ENCODE data around the gene GPR158.

Gene GPR158

DNA sequence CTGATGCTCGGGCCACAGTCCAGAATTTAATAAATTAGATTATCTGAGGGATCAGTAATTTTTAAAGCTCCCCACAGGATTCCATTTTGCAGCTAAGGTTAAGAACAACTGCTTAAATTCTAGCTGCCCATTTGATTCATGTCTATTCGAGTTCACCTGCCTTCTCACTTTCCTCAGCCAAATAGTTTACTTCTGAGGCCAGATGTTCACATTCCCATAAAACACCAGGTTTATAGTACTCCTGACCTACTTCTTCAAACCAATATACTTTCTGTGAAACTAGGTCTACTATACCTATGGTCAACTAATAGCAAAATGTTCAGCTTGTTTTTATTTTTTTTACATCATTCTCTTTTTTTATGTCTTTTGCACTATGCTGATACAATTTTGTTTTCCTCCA, 86.3 kb downstream of the GPR158 start:
- TF ChIP-seq EP300 (IDR thresholded peaks at IDR 0.05; ENCODE audit: borderline replicate concordance) (no peak), TAF1 (IDR thresholded peaks at IDR 0.05; ENCODE audit: low read depth) (no peak), TCF12 (IDR thresholded peaks at IDR 0.05; ENCODE audit: low read depth) (no peak), CREB1 (IDR thresholded peaks at IDR 0.05; ENCODE audit: low read depth) (no peak), TEAD4 (IDR thresholded peaks at IDR 0.05) (no peak)
- TF ChIP-seq, protein P1, sequence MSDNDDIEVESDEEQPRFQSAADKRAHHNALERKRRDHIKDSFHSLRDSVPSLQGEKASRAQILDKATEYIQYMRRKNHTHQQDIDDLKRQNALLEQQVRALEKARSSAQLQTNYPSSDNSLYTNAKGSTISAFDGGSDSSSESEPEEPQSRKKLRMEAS (IDR thresholded peaks at IDR 0.05), result no peak

DNA sequence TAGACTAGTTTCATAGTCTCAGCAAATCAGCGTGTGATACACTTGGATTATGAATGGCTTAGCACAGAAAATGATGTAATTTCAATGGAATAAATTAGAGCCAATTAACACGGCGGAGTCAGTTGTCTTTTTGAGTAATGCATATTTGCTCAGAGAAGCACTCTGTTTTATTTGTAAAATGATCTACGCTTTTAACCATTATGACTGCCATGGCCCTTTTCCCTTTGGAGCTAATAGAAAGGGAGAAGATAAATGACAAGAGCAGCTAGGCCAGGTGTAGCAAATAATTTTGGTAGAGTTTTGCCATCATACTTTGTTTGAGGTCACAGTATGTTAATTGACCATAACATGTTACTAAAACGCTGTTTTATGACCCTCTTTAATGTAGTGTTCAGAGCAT, 86.8 kb downstream of the GPR158 start:
- TF ChIP-seq CREB1 (IDR thresholded peaks at IDR 0.05; ENCODE audit: low read depth) (no peak), RAD21 (IDR thresholded peaks at IDR 0.05; ENCODE audit: low read depth) (no peak), CEBPB (IDR thresholded peaks at IDR 0.05) (no peak), ZBTB7A (IDR thresholded peaks at IDR 0.05; ENCODE audit: low read depth) (no peak), TEAD4 (IDR thresholded peaks at IDR 0.05) (no peak), NFIC (IDR thresholded peaks at IDR 0.05) (no peak), FOXM1 (IDR thresholded peaks at IDR 0.05; ENCODE audit: borderline replicate concordance, low read depth) (no peak), EGR1 (IDR thresholded peaks at IDR 0.05) (no peak), EP300 (IDR thresholded peaks at IDR 0.05; ENCODE audit: borderline replicate concordance) (no peak)
- TF ChIP-seq, protein P2, sequence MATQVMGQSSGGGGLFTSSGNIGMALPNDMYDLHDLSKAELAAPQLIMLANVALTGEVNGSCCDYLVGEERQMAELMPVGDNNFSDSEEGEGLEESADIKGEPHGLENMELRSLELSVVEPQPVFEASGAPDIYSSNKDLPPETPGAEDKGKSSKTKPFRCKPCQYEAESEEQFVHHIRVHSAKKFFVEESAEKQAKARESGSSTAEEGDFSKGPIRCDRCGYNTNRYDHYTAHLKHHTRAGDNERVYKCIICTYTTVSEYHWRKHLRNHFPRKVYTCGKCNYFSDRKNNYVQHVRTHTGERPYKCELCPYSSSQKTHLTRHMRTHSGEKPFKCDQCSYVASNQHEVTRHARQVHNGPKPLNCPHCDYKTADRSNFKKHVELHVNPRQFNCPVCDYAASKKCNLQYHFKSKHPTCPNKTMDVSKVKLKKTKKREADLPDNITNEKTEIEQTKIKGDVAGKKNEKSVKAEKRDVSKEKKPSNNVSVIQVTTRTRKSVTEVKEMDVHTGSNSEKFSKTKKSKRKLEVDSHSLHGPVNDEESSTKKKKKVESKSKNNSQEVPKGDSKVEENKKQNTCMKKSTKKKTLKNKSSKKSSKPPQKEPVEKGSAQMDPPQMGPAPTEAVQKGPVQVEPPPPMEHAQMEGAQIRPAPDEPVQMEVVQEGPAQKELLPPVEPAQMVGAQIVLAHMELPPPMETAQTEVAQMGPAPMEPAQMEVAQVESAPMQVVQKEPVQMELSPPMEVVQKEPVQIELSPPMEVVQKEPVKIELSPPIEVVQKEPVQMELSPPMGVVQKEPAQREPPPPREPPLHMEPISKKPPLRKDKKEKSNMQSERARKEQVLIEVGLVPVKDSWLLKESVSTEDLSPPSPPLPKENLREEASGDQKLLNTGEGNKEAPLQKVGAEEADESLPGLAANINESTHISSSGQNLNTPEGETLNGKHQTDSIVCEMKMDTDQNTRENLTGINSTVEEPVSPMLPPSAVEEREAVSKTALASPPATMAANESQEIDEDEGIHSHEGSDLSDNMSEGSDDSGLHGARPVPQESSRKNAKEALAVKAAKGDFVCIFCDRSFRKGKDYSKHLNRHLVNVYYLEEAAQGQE (IDR thresholded peaks at IDR 0.05; ENCODE audit: low read depth), result no peak

DNA sequence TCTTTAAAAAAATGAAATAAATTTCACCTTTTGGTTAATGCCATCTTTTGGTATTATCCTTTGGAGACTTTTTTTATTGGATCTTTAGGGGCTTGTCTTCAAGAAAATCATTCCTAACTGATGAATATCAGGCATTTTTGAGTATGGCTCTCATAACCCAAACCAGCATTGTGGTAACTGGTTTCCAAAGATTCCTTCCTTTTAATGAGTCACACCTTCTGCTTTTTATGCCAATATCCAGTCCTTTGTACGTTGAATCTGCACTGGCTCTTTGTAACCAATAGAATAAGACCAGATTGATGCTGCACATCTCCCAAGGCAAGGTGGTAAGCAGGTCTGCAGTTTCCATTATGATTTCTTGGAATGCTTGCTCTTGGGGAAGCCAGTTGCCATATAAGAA, 89.1 kb downstream of the GPR158 start:
- TF ChIP-seq EGR1 (IDR thresholded peaks at IDR 0.05), result no peak
- TF ChIP-seq, protein P2 (IDR thresholded peaks at IDR 0.05; ENCODE audit: low read depth), result no peak
- TF ChIP-seq CREB1 (IDR thresholded peaks at IDR 0.05; ENCODE audit: low read depth), result no peak
- no peak for TF ChIP-seq RAD21 (IDR thresholded peaks at IDR 0.05; ENCODE audit: low read depth)
- no peak for TF ChIP-seq NFIC (IDR thresholded peaks at IDR 0.05)
- TF ChIP-seq, protein P1 (IDR thresholded peaks at IDR 0.05), result no peak
- TF ChIP-seq EP300 (IDR thresholded peaks at IDR 0.05; ENCODE audit: borderline replicate concordance), result no peak
- no peak for TF ChIP-seq FOXM1 (IDR thresholded peaks at IDR 0.05; ENCODE audit: borderline replicate concordance, low read depth)
- no peak for TF ChIP-seq TCF12 (IDR thresholded peaks at IDR 0.05; ENCODE audit: low read depth)

DNA sequence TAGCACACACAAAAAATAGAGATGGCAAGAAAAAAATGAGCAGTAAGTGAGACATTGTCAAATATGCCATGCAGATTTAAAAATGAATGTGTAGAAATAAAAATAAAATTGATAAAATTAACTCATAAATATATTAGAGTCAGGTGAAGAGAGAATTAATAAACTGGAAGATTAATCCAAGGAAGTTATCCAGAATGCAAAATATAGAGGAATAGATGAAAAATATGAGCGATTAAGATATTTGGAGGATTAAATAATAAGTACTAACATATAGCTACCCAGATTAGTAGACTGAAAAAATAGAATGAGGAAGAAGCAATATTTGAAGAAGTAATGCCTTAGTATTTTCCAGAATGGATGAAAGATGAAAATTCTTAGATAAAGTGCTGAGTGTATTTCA, 103.4 kb downstream of the GPR158 start:
- TF ChIP-seq, protein P2 (IDR thresholded peaks at IDR 0.05; ENCODE audit: low read depth), result no peak

DNA sequence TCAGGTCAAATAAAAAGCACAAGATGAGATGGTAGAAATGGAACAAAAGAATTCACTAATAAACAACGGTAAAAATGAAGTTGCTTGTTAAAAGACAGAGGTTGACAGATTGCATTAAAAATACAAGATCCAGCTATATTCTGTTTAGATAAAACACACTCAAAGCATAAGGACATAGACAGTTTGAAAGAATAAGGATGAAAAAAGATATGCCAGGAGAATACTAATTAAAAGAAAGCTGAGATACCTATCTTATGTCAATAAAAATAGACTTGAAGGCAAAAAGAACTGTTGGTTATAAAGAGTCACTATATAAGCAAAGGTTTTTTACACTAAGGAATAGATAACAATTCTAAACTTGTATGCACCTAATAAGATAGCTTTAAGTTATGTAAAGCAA, 105.3 kb downstream of the GPR158 start:
- no peak for TF ChIP-seq CEBPB (IDR thresholded peaks at IDR 0.05)
- TF ChIP-seq CREB1 (IDR thresholded peaks at IDR 0.05; ENCODE audit: low read depth), result no peak
- TF ChIP-seq, protein P3, sequence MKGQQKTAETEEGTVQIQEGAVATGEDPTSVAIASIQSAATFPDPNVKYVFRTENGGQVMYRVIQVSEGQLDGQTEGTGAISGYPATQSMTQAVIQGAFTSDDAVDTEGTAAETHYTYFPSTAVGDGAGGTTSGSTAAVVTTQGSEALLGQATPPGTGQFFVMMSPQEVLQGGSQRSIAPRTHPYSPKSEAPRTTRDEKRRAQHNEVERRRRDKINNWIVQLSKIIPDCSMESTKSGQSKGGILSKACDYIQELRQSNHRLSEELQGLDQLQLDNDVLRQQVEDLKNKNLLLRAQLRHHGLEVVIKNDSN (IDR thresholded peaks at IDR 0.05), result no peak
- TF ChIP-seq, protein P1 (IDR thresholded peaks at IDR 0.05), result no peak
- no peak for TF ChIP-seq YY1 (IDR thresholded peaks at IDR 0.05; ENCODE audit: low read depth)
- no peak for TF ChIP-seq EGR1 (IDR thresholded peaks at IDR 0.05)
- TF ChIP-seq, protein P2 (IDR thresholded peaks at IDR 0.05; ENCODE audit: low read depth), result no peak
- TF ChIP-seq FOXM1 (IDR thresholded peaks at IDR 0.05; ENCODE audit: borderline replicate concordance, low read depth), result no peak
